ENCODE results near the gene RAI14.
"Not testable (repeated sequence)": the region's sequence is repeated elsewhere in the genome, so short reads cannot be mapped to it uniquely, and the experiment has no call there.

The RAI14 gene

GRCh38 chr5:34802834-34803563 lies 146.9 kb downstream of the RAI14 start:
- DNase-seq (ENCODE audit: extremely low spot score, insufficient read length, low read depth): no peak
- FAIRE-seq: no peak

- DNase-seq (ENCODE audit: extremely low spot score, insufficient read length, low read depth) (no peak), FAIRE-seq (no peak)
Measured at GRCh38 chr5:34803974-34804732, 148.0 kb downstream of the RAI14 start.

- DNase-seq (ENCODE audit: extremely low spot score, insufficient read length, low read depth) (no peak), FAIRE-seq (no peak)
Measured at GRCh38 chr5:34804913-34805312, 148.8 kb downstream of the RAI14 start.

- FAIRE-seq (no peak), DNase-seq (ENCODE audit: extremely low spot score, insufficient read length, low read depth) (no peak)
Measured at GRCh38 chr5:34806532-34806931, 150.4 kb downstream of the RAI14 start.

GRCh38 chr5:34811706-34812105 lies 155.6 kb downstream of the RAI14 start:
- DNase-seq (ENCODE audit: extremely low spot score, insufficient read length, low read depth) (no peak), FAIRE-seq (no peak)

GRCh38 chr5:34813509-34813908 lies 157.4 kb downstream of the RAI14 start:
- DNase-seq (ENCODE audit: extremely low spot score, insufficient read length, low read depth) (no peak), FAIRE-seq (no peak)

- no peak for FAIRE-seq
- DNase-seq (ENCODE audit: extremely low spot score, insufficient read length, low read depth): no peak
Measured at GRCh38 chr5:34817558-34818351, 161.6 kb downstream of the RAI14 start.

- DNase-seq (ENCODE audit: extremely low spot score, insufficient read length, low read depth) (no peak), FAIRE-seq (no peak)
Measured at GRCh38 chr5:34818717-34819116, 162.6 kb downstream of the RAI14 start.

- FAIRE-seq (no peak), DNase-seq (ENCODE audit: extremely low spot score, insufficient read length, low read depth) (no peak)
Measured at GRCh38 chr5:34820593-34820992, 164.5 kb downstream of the RAI14 start.

- no peak for FAIRE-seq
- no peak for DNase-seq (ENCODE audit: extremely low spot score, insufficient read length, low read depth)
Measured at GRCh38 chr5:34822956-34823715, 167.0 kb downstream of the RAI14 start.

- DNase-seq (ENCODE audit: extremely low spot score, insufficient read length, low read depth) (no peak), FAIRE-seq (no peak)
Measured at GRCh38 chr5:34826347-34826746, 170.2 kb downstream of the RAI14 start.

GRCh38 chr5:34827588-34828506 lies 171.7 kb downstream of the RAI14 start:
- no peak for DNase-seq (ENCODE audit: extremely low spot score, insufficient read length, low read depth)
- FAIRE-seq: no peak

GRCh38 chr5:34830827-34831226 lies 174.7 kb downstream of the RAI14 start:
- not testable (repeated sequence) for DNase-seq (ENCODE audit: extremely low spot score, insufficient read length, low read depth); FAIRE-seq

GRCh38 chr5:34831303-34831702 lies 175.2 kb downstream of the RAI14 start:
- DNase-seq (ENCODE audit: extremely low spot score, insufficient read length, low read depth) (no peak), FAIRE-seq (no peak)

- DNase-seq (ENCODE audit: extremely low spot score, insufficient read length, low read depth) (no peak), FAIRE-seq (no peak)
Measured at GRCh38 chr5:34832568-34832967, 176.4 kb downstream of the RAI14 start.

- no peak for DNase-seq (ENCODE audit: extremely low spot score, insufficient read length, low read depth)
- FAIRE-seq: no peak
Measured at GRCh38 chr5:34833090-34833489, 177.0 kb downstream of the RAI14 start.

- no peak for DNase-seq (ENCODE audit: extremely low spot score, insufficient read length, low read depth)
- FAIRE-seq: no peak
Measured at GRCh38 chr5:34833976-34834793, 178.1 kb downstream of the RAI14 start.

- FAIRE-seq (no peak), DNase-seq (ENCODE audit: extremely low spot score, insufficient read length, low read depth) (no peak)
Measured at GRCh38 chr5:34834794-34835089, 178.6 kb downstream of the RAI14 start.
